DND-41 (cell line): Measurements from ENCODE around the gene KCTD11.

Experiments used
- EZH2 ChIP-seq: IDR thresholded peaks from 3 replicates; pipeline ENCODE4 v1.6.1; 2012; ENCODE audit warnings: borderline replicate concordance, low read depth, mild to moderate bottlenecking, moderate library complexity, low read length, inconsistent platforms; ENCODE audit not compliant: severe bottlenecking
- TF ChIP-seq, protein P1 (sequence below): IDR thresholded peaks from 2 replicates; pipeline ENCODE4 v1.5.1; 2012; ENCODE audit warnings: borderline replicate concordance, low read length, moderate library complexity, mild to moderate bottlenecking; ENCODE audit not compliant: poor library complexity, severe bottlenecking; ENCODE audit errors: extremely low read depth

DNA sequence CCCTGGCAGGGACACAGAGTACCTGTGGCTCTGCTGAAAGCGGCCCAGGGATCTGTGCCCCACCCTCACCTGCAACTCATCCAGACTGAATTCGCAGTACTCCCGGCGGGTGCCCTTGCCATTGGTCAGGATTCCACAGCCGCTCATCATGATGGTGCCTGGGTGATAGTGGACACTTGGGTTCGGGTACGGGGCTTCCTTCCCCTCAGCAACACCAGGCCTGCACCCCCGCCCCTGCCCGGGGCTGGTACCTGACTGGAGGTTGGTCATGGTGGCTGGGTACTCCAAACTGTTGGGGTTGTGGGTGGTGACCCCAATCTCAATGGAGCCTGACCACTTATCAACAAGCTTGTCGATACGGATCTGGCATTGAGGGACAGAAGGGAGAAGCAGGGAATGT, 25.8 kb upstream of the KCTD11 start:
- TF ChIP-seq, protein P1, sequence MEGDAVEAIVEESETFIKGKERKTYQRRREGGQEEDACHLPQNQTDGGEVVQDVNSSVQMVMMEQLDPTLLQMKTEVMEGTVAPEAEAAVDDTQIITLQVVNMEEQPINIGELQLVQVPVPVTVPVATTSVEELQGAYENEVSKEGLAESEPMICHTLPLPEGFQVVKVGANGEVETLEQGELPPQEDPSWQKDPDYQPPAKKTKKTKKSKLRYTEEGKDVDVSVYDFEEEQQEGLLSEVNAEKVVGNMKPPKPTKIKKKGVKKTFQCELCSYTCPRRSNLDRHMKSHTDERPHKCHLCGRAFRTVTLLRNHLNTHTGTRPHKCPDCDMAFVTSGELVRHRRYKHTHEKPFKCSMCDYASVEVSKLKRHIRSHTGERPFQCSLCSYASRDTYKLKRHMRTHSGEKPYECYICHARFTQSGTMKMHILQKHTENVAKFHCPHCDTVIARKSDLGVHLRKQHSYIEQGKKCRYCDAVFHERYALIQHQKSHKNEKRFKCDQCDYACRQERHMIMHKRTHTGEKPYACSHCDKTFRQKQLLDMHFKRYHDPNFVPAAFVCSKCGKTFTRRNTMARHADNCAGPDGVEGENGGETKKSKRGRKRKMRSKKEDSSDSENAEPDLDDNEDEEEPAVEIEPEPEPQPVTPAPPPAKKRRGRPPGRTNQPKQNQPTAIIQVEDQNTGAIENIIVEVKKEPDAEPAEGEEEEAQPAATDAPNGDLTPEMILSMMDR = no peak
- TF ChIP-seq EZH2 = no peak
